ENCODE data around the gene LRIG1. TPM values are rescaled to one million over a fixed set of nuclear protein-coding genes. Genes with fewer than 3 reads are reported as not detected.

LRIG1 gene
- total RNA-seq, 1 experiment from 2014 or later, result 4.0 TPM

- in situ Hi-C loops (cut with HindIII; ENCODE audit: low pct_unique_long_range_greater_than_20kb, low sequenced_read_pairs), result no loop called here
These were observed 44.1 kb downstream of the LRIG1 start for GRCh38 chr3:66456711-66457173.

GRCh38 chr3:66454464-66454859, 46.4 kb downstream of the LRIG1 start:
- in situ Hi-C loops (cut with HindIII; ENCODE audit: low pct_unique_long_range_greater_than_20kb, low sequenced_read_pairs), result no loop called here
- DNase-seq (ENCODE audit: low read depth), result no peak

More at GRCh38 chr3:66456711-66457173, 44.1 kb downstream of the LRIG1 start:
- DNase-seq (ENCODE audit: low read depth), result no peak

DNA sequence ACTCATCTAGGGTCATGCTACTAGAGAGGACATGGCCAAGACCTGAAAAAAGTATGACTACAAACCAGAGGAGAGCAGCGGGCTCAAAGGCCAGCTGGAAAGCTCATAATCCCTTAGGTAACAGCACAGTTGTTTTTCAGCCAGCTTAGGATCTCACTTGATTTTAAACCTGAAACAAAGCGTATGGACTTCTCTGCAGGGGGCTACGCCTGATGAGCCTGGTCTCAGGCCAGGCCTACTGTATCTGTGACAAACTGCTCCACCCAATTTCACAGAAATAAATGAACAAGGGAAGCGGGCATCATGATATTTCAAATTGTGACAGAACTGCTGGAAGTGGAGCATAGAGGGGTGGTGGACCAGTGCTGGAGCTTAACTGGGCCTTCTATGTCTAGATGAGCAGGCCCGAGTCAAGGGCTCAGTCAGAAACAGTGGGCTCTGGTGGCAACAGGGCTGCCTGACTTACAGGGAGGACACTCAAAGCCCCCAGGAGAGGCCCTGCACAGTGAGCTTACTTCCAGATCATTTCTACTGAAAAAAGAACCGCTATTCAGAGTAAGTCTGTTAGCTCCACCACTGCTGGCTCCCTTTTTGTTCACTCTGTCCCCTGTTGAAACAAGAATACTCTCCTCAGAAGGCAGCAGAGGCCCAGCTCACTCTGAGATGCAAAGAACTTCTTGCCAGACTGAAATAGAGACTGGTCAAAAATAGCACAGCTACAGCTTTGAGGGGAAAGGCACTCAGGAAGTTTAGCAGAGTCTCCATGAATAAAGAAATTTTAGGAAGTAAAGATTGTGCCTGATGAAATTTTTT, 47.0 kb downstream of the LRIG1 start:
- in situ Hi-C loops (cut with HindIII; ENCODE audit: low pct_unique_long_range_greater_than_20kb, low sequenced_read_pairs), result no loop called here

GRCh38 chr3:66452303-66453011, 48.4 kb downstream of the LRIG1 start:
- DNase-seq (ENCODE audit: low read depth), result no peak
- in situ Hi-C loops (cut with HindIII; ENCODE audit: low pct_unique_long_range_greater_than_20kb, low sequenced_read_pairs), result no loop called here

More for the DNA sequence above, 47.0 kb downstream of the LRIG1 start:
- DNase-seq (ENCODE audit: low read depth), result no peak

DNA sequence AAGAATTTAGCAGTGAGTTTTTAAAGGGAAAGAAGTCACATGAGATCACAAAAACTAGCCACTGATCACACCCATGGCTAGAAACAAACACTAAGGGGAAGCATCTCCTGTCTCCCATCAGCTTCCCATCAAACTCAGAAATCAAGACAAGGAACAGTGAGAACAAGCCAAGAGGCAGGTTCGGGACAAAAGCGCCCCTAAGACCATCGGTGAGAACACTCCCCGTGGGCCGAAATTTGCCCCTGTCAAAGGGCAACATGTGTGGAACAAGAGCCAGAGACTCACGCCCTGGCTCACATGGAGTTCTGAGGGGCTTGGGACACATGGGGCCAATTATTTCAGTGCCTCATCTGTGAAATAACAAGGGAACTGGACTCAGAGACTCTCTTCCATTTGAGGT, 49.1 kb downstream of the LRIG1 start:
- in situ Hi-C loops (cut with HindIII; ENCODE audit: low pct_unique_long_range_greater_than_20kb, low sequenced_read_pairs), result no loop called here

GRCh38 chr3:66450390-66451022, 50.3 kb downstream of the LRIG1 start:
- no peak for DNase-seq (ENCODE audit: low read depth)

More for the DNA sequence above, 49.1 kb downstream of the LRIG1 start:
- DNase-seq (ENCODE audit: low read depth), result no peak

GRCh38 chr3:66449411-66449974, 51.3 kb downstream of the LRIG1 start:
- in situ Hi-C loops (cut with HindIII; ENCODE audit: low pct_unique_long_range_greater_than_20kb, low sequenced_read_pairs), result no loop called here
- DNase-seq (ENCODE audit: low read depth), result no peak

More at GRCh38 chr3:66450390-66451022, 50.3 kb downstream of the LRIG1 start:
- in situ Hi-C loops (cut with HindIII; ENCODE audit: low pct_unique_long_range_greater_than_20kb, low sequenced_read_pairs), result no loop called here

DNA sequence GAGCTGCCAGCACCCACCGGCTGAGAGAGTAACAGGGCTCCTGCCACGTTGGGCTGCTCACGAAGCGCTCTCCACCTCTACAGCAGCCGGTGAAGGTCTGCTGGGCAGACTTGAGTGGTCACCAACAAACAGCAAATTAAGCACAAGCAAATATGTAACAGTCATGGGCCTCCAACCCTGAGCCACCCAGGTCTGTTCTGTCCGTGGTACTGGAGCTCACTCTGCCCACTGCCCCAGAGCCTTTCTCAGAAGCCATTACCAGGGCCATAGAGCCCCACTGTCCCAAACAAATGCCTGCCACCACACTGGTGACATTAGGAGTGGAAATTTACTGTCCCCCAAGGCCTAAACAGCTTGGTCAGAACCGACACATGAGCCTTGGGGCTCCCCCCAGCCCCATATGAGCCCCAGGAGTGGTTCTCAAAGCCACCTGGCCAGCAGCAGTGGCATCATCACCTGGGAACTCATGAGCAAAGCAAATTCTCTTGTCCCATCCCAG, 56.6 kb downstream of the LRIG1 start:
- DNase-seq (ENCODE audit: low read depth), result no peak
- in situ Hi-C loops (cut with HindIII; ENCODE audit: low pct_unique_long_range_greater_than_20kb, low sequenced_read_pairs), result no loop called here

DNA sequence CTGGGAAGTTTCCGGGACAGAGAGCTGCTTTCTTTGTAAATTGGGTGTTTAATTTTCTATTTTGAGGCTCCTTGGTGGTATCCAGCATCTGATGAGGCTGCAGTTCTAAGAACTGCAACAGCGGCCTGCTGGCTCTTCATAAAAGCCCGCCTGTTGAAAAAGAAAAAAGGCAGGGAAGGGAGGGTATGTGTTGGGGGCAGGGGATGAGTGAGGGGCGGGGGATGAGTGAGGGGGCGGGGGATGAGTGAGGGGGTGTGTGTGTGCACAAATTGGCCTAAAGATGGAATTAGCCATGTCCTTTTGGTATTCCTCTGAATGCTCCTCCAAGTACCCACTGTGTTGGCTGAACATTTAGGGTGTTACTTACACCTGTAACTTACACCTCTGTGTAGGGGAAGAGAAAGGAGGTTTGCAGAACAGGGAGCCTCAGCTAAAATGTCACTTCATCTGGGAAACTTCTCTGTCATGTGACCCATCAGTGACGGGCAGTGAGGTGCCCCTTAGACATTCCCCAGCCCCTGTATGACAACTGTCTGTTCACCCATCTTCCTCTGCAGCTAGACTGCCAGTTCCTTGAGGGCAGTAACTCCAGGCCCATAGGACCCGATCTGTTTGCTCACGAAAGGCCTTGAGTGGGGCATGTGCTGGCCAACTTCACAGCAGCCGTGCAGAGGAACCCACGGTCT, 57.6 kb downstream of the LRIG1 start:
- in situ Hi-C loops (cut with HindIII; ENCODE audit: low pct_unique_long_range_greater_than_20kb, low sequenced_read_pairs), result no loop called here

DNA sequence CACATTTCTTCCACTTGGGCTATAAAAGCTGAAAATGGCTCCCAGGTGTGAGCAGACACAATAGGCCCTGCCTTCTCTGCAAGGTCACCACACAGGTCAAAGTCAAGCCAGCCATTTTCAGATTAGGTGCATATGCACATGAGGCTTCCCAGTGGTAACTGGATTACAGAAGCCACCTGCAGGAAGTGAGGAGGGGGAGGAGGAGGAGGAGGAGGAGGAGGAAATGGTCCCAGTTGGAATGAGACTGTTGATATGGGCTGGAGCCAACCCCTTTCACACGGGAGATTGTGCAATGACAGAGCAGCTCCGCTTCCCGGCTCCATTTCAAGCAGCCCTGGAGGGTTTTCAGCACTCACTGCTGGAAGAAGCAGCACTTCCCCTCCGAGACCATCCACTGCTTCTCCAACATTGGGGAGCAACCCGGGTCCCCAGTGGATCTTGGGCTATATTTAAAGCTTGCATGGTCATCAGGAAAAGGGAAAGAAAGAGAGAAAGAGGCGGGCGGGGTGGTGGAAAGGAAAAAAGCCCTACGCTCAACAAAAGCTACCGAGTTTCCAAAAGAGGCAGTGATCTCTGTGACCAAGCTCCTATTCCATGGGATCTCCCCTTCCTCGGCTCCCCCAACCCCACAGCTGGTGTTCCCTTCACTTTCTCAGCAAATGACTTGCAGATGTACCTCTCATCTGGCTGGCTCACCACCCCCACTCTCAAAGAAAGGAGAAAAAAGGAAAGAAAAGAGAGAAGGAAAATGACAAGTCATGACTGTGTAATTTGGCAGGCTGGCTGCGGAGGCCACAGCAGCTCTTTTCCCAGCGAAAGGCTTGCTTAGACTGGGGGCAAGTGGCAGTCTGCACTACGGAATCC, 58.3 kb downstream of the LRIG1 start:
- in situ Hi-C loops (cut with HindIII; ENCODE audit: low pct_unique_long_range_greater_than_20kb, low sequenced_read_pairs), result no loop called here
- DNase-seq (ENCODE audit: low read depth), result no peak

More for the DNA sequence above, 57.6 kb downstream of the LRIG1 start:
- DNase-seq (ENCODE audit: low read depth), result no peak

- in situ Hi-C loops (cut with HindIII; ENCODE audit: low pct_unique_long_range_greater_than_20kb, low sequenced_read_pairs), result no loop called here
- DNase-seq (ENCODE audit: low read depth), result no peak
These were observed 59.1 kb downstream of the LRIG1 start for GRCh38 chr3:66441692-66442091.

- no peak for DNase-seq (ENCODE audit: low read depth)
- in situ Hi-C loops (cut with HindIII; ENCODE audit: low pct_unique_long_range_greater_than_20kb, low sequenced_read_pairs), result no loop called here
These were observed 59.7 kb downstream of the LRIG1 start for GRCh38 chr3:66441129-66441528.

GRCh38 chr3:66439666-66440344, 61.0 kb downstream of the LRIG1 start:
- DNase-seq (ENCODE audit: low read depth), result no peak
- in situ Hi-C loops (cut with HindIII; ENCODE audit: low pct_unique_long_range_greater_than_20kb, low sequenced_read_pairs), result no loop called here

DNA sequence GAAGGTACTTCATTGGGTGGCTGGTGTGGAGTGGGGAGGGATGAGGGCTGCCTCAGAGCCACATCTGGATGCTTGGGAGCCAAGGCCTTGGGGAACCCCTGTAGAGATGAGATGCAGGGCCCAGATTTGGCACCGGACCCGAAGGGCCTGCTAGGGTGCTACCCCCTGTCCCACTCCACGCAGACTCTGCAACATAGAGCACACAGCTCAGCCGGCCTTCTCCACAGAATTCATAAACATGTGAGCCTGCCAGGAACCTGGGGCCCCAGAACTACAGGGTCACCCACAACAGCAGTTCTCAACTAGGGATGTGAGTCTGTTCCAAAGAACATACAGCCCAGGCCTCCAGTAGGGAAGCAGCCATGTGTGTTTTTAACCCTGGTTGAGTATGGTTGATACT, 62.8 kb downstream of the LRIG1 start:
- in situ Hi-C loops (cut with HindIII; ENCODE audit: low pct_unique_long_range_greater_than_20kb, low sequenced_read_pairs), result no loop called here
- no peak for DNase-seq (ENCODE audit: low read depth)

GRCh38 chr3:66437341-66437929, 63.4 kb downstream of the LRIG1 start:
- in situ Hi-C loops (cut with HindIII; ENCODE audit: low pct_unique_long_range_greater_than_20kb, low sequenced_read_pairs), result no loop called here
- no peak for DNase-seq (ENCODE audit: low read depth)

DNA sequence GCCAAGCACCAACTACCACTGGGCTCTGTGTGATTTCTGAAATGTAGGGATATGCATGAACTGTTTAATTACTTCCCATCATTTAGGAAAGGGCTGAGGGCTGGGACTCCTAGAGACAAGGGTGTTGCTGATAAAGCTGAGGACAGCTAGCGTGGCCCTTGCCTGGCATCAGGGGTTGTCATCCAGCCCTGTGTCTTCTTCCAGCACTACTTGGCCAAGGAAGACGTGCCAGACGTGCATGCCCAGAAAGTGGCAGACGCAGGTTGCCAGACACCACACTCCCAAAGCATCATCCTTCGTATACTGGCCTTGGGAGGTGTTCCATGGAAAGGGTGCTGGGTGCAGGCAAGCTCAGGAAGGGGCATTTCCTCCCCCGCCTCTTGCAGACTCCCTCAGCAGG, 64.8 kb downstream of the LRIG1 start:
- no peak for DNase-seq (ENCODE audit: low read depth)
- in situ Hi-C loops (cut with HindIII; ENCODE audit: low pct_unique_long_range_greater_than_20kb, low sequenced_read_pairs), result no loop called here

All from Caki2 (cell line).